UCSD-AML1 (cell line): ENCODE data around the gene GKN2.
"Not testable (repeated sequence)": the region's sequence is repeated elsewhere in the genome, so short reads cannot be mapped to it uniquely, and the experiment has no call there.

ENCODE experiments used
- DNase-seq: peaks from one replicate; lab custom pipeline; 2025; ENCODE audit not compliant: unreplicated experiment; lab: John Stamatoyannopoulos, UW

Gene GKN2

GRCh38 chr2:68961380-68961779, 8.7 kb upstream of the GKN2 start:
- DNase-seq, result no peak

GRCh38 chr2:68959001-68959400, 6.3 kb upstream of the GKN2 start:
- no peak for DNase-seq

GRCh38 chr2:68955432-68955831, 2.7 kb upstream of the GKN2 start:
- not testable (repeated sequence) for DNase-seq

DNA sequence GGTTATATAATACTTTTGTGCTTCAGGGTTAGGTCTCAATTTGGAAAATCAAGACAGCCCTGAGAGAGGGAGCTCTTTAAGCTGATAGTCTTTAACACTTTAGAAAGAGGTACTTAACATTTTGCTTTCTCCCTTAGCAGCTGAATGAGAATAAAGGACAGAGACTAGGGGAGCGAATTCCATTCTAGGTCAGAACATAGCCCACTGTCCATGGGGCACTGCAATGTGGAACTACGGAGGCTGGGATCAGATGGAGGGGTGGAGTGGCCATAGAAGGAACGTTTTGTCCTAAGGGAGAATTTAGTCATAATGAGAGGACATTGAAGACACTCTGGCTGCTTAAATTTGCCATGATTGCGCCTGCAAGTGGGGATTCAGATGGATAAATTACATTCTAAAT, 794 bp downstream of the GKN2 start:
- DNase-seq, result no peak

DNA sequence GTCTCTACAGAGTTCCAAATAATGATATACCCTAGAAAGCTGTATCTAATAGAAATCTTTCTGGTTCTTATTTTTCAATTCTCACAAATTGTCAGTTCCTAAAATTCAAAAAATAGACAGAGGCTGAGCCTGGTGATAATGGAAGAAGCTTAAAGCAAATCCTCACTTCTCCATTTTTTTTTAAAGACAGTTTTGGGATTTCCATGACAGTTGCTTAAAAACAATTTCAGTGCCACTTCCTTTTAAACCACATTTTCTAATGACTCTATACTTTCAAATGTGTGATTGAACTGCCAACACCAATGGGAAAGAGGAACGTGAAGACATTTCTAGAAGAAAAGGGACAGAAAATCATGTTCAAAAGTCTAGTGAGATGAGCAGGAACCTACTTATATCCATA, 4.0 kb downstream of the GKN2 start:
- DNase-seq, result no peak

GRCh38 chr2:68946117-68946516, 6.6 kb downstream of the GKN2 start:
- no peak for DNase-seq

GRCh38 chr2:68943581-68944568, 8.8 kb downstream of the GKN2 start:
- DNase-seq, result peak; percentile 22

DNA sequence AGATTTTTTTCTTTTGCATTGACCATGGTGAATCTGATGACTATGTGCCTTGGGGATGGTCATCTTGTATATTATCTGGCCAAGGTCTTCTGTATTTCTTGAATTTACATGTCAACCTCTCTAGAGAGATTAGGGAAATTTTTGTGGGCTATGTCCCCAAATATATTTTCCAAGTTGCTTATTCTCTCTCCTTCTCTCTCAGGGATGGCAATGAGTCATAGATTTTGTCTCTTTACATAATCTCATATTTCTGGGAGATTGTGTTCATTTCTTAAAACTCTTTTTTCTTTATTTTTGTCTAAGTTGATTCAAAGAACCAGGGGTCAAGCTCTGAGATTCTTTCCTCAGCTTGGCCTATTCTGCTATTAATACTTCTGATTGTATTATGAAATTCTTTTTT, 9.9 kb downstream of the GKN2 start:
- no peak for DNase-seq

GRCh38 chr2:68940369-68940768, 12.3 kb downstream of the GKN2 start:
- DNase-seq, result no peak

- DNase-seq, result no peak
These were observed 12.7 kb downstream of the GKN2 start for GRCh38 chr2:68939962-68940361.

DNA sequence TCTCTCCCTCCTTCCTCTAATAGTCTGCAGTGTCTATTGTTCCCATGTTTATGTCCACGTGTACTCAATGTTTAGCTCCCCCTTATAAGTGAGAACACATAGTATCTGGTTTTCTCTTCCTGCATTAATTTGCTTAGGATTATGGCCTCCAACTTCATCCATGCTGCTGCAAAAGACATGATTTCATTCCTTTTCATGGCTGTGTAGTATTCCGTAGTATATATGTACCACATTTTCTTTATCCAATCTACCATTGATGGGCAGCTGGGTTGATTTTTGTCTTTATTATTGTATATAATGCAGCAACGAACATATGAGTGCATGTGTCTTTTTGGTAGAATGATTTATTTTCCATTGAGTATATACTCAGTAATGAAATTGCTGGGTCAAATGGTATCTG, 13.8 kb downstream of the GKN2 start:
- no peak for DNase-seq

GRCh38 chr2:68937346-68938055, 15.2 kb downstream of the GKN2 start:
- no peak for DNase-seq

- no peak for DNase-seq
These were observed 15.8 kb downstream of the GKN2 start for GRCh38 chr2:68936889-68937288.

DNA sequence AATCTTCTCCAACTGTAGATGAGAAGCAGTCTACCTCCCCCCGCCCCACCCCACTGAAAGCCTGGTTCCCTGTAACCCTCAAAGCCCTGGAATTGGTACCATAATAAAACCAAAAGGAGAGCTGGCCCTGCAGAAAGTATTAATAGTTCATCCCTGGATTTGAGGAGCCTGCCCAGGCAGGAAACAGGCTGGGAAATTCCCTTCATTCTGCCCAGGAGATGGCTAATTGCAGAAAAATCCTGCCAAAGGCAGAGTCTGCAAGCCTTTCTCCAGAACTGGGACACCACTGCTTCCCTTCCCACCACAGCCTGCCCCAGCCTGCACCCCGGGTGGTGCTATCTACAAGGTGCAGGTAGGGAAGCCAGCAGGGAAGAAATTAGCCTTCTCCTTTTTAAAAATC, 16.3 kb downstream of the GKN2 start:
- no peak for DNase-seq

- DNase-seq, result no peak
These were observed 17.2 kb downstream of the GKN2 start for GRCh38 chr2:68935471-68935870.

DNA sequence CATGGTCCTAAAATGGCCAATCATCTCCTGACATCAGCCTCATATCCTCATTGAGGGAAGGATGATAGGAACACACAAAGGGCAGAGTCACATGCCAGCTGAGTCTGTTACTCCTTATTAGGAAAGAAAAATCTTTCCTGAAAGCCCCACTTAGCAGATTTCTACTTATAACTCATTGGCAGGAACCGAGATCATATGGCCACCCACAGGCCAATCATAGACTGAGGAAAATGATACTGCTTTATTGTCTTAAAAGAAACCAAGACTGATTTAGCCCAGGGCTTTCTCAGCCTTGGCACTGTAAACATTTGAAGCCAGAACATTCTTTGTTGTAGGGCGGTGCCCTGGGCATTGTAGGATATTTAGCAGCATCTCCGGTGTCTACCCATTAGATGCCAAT, 18.7 kb downstream of the GKN2 start:
- DNase-seq, result no peak

DNA sequence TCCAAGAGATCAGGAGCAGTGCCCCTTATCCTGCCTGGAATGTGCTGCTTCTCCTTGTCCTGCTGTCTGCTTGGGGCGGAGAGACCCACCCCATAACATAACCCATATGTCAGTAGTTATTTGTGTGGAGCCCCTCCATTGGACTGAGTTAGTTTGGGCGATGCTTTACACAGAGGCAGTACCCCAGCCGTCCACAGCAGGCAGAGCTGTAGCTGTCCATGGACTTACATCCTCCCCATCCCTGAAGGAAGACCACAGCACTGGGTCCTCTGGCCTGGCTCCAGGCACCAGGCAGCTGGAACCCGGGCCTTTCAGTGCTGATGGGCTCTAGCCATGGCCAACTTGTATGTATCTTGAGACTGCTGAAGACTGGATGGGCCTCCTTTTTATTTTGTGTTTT, 20.3 kb downstream of the GKN2 start:
- DNase-seq, result no peak

DNA sequence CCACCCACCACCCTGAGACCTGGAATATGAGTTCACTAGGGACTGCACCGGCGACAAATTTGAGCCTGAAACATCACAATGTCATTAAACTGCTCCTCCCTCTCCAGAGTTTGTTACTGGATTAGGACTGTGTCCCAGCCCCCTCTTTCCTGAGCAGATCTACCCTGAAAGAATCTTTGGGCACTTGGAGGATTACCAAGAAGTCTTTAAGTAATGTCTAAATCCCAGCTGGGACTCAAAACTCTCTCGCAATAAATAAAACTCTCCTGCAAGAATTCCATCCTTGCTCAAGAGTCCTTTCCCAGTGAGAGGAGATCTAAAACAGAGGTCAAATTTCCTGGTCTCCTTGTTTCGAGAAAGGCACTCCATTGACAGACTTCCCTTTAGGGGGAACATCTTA, 20.9 kb downstream of the GKN2 start:
- no peak for DNase-seq

GRCh38 chr2:68931149-68931711, 21.5 kb downstream of the GKN2 start:
- no peak for DNase-seq

DNA sequence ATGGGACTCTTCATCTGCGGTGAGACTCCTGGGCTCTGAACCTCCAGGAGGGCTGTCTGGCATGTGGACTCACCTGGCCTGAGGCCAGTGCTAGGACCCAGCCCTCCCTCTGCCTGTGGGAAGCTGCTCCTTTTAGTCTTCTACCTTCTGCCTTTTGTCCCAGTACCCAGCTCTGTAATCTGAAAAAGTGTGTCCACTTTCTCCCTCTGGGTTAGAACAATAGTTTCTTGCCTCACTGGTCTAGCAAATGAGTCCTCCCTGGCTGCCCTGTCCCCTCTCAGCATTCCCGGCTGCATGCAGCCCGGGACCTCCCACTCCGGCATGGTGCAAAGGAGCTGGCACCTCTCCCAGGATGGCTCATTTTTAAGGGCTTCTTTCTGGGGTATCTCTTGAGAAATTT, 25.9 kb downstream of the GKN2 start:
- no peak for DNase-seq

- DNase-seq, result no peak
These were observed 27.3 kb downstream of the GKN2 start for GRCh38 chr2:68925295-68925896.

DNA sequence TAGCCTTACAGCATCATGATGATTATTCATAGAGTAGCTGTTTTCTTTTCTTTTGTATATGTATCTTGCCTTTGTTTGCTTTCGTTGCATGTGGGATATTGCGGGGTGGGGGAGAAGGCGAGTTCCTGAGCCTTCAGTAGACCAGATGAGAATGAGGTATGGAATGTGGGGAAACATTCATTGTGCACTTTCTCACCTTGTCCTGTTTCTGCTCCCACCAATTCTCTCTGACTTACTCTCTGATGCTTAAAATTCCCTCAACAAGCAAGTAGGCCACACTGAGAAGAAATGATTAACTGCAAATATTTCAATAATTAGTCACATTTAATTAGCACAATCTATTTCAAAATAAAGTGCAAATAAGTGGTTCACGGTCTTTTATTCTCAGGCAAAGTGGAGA, 31.0 kb downstream of the GKN2 start:
- no peak for DNase-seq
